Hypothalamus (tissue), 51 donors: Measurements from ENCODE around the gene DGLUCY.

Experiments
- DNase-seq, 51 donors: peaks; one replicate each; lab custom pipeline; 2025; lab: John Stamatoyannopoulos, UW

DGLUCY gene

GRCh38 chr14:91271639-91272038 is 157.8 kb downstream of the DGLUCY start:
- DNase-seq: no peak

- no peak for DNase-seq
Observed at GRCh38 chr14:91272341-91273272, 158.7 kb downstream of the DGLUCY start.

- DNase-seq: no peak
Observed at GRCh38 chr14:91273273-91273884, 159.5 kb downstream of the DGLUCY start.

GRCh38 chr14:91273885-91274273 is 160.0 kb downstream of the DGLUCY start:
- DNase-seq: no peak

- DNase-seq: no peak
Observed at GRCh38 chr14:91274796-91275195, 160.9 kb downstream of the DGLUCY start.
